Esophagus muscularis mucosa (tissue), 4 donors: ENCODE data around the gene MSI2. TPM values are rescaled to one million over a fixed set of nuclear protein-coding genes. Genes with fewer than 3 reads are reported as not detected.
"Not testable (repeated sequence)": the region's sequence is repeated elsewhere in the genome, so short reads cannot be mapped to it uniquely, and the experiment has no call there.

Experiments used
- DNase-seq: peaks from one replicate; pipeline ENCODE4 v3.0.0-alpha.2; 2017; ENCODE audit errors: extremely low spot score
- H3K27ac ChIP-seq, 4 donors: fragments of 200-600 bp; sonication (generic); replicated peaks in 1 of 4; 1 replicate in 3 of 4; 2 replicates in 1 of 4; pipeline ENCODE4 v1.5.1; 2016 to 2019; ENCODE audit warnings: mild to moderate bottlenecking in 1 of 4
- H3K27me3 ChIP-seq, 4 donors: fragments of 200-600 bp; sonication (generic); one replicate each; pipeline versions ENCODE4 v1.5.1 to v1.6.0; 2016 to 2019
- H3K36me3 ChIP-seq, 4 donors: fragments of 200-600 bp; sonication (generic); one replicate each; pipeline ENCODE4 v1.5.1; 2016 to 2019
- H3K4me1 ChIP-seq, 4 donors: fragments of 200-600 bp; sonication (generic); one replicate each; pipeline ENCODE4 v1.5.1; 2016 to 2019
- H3K4me3 ChIP-seq, 4 donors: fragments of 200-600 bp; sonication (generic); 1 replicate in 2 of 4; 2 replicates in 2 of 4; pipeline ENCODE4 v1.5.1; 2016 to 2019; ENCODE audit warnings: mild to moderate bottlenecking in 4 of 4, moderate library complexity in 1 of 4
- H3K9me3 ChIP-seq, 4 donors: fragments of 200-600 bp; sonication (generic); 1 replicate in 3 of 4; 2 replicates in 1 of 4; pipeline ENCODE4 v1.5.1; 2016 to 2019
- EP300 ChIP-seq: sonication (generic); formaldehyde crosslinking; IDR thresholded peaks from one replicate; pipeline ENCODE4 v1.6.1; 2017; ENCODE audit warnings: antibody characterized with exemption
- POLR2A ChIP-seq: fragments of 450-650 bp; IDR thresholded peaks from one replicate; pipeline ENCODE4 v1.6.1; 2017; ENCODE audit warnings: antibody characterized with exemption, moderate library complexity, mild to moderate bottlenecking, low read depth
- POLR2AphosphoS5 ChIP-seq, 2 donors: sonication (generic); formaldehyde crosslinking; IDR thresholded peaks; one replicate each; pipeline ENCODE4 v1.6.1; 2017; ENCODE audit warnings: antibody characterized with exemption in 2 of 2
- WGBS: methylation state at CpG from one replicate; pipeline ENCODE4 v1.1.5; 2018; 5-methylcytosine and 5-hydroxymethylcytosine counted together
- intact Hi-C: fragments of 100-400 bp; cut with DNase I; formaldehyde crosslinking; loops from one replicate; pipeline ENCODE4 v1.15.1; 2023
- total RNA-seq, 4 donors: library from RNA; depleted of rRNA; stranded (reverse); fragments of >200 nt; gene quantifications; one replicate each; pipeline versions ENCODE4 v1.1.0 to v1.2.1, GENCODE V29; 2016
- TF ChIP-seq, protein P1 (sequence below), 3 experiments: fragments of 200-600 bp in 2 of 3; fragments of 450-650 bp in 1 of 3; sonication (generic) in 2 of 3; IDR thresholded peaks; one replicate each; pipeline ENCODE4 v1.5.1; 2017 to 2019; ENCODE audit warnings: antibody characterized with exemption in 3 of 3, mild to moderate bottlenecking in 2 of 3, moderate library complexity in 1 of 3

MSI2 gene
- total RNA-seq, 4 donors from 2014 or later: 28.8 to 39.0 (median 29.6) TPM

DNA sequence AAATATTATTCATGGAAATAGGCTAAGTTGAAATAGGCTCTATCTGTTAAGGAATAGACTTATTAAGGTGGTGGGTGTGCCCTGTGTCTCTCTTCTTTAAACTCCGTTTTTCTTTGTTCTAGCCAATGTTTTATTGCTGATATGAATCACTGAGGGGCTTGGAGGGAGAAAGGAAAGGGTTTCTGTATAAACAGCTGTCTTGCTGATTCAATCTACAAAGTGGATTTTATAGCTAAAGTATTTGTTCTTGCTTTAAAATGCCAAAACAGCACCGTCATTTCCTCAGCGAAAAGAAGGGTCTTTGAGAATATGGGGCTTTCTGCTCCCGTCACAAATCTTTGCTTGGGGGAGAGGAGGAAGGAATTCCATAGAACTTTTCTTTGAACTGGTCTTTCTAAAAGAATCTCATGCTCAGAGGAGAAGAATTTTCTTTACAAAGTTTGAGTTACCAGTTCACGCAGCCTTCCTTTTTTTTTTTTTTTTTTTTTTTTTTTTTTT is 39.3 kb downstream of the MSI2 start:
- TF ChIP-seq POLR2AphosphoS5 (IDR thresholded peaks at IDR 0.05) (no peak), POLR2A (no peak), EP300 (no peak)
- TF ChIP-seq, protein P1, sequence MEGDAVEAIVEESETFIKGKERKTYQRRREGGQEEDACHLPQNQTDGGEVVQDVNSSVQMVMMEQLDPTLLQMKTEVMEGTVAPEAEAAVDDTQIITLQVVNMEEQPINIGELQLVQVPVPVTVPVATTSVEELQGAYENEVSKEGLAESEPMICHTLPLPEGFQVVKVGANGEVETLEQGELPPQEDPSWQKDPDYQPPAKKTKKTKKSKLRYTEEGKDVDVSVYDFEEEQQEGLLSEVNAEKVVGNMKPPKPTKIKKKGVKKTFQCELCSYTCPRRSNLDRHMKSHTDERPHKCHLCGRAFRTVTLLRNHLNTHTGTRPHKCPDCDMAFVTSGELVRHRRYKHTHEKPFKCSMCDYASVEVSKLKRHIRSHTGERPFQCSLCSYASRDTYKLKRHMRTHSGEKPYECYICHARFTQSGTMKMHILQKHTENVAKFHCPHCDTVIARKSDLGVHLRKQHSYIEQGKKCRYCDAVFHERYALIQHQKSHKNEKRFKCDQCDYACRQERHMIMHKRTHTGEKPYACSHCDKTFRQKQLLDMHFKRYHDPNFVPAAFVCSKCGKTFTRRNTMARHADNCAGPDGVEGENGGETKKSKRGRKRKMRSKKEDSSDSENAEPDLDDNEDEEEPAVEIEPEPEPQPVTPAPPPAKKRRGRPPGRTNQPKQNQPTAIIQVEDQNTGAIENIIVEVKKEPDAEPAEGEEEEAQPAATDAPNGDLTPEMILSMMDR (IDR thresholded peaks at IDR 0.05): no peak
- Histone ChIP-seq H3K27me3 (no peaks in the 10 kb centered on the region), H3K36me3 (peaks cover 0 to 12% (median 5%) of the 10 kb centered on the region in 4 donors), H3K9me3 (no peaks in the 10 kb centered on the region), H3K4me1 (peaks cover 3 to 15% (median 9%) of the 10 kb centered on the region in 4 donors), H3K4me3 (no peak overlapping the region), H3K27ac (no peak overlapping the region)
- DNase-seq: no peak
- WGBS: 57% methylated on average over 5 of the region's 5 CpGs
- intact Hi-C loops: no loop called here

DNA sequence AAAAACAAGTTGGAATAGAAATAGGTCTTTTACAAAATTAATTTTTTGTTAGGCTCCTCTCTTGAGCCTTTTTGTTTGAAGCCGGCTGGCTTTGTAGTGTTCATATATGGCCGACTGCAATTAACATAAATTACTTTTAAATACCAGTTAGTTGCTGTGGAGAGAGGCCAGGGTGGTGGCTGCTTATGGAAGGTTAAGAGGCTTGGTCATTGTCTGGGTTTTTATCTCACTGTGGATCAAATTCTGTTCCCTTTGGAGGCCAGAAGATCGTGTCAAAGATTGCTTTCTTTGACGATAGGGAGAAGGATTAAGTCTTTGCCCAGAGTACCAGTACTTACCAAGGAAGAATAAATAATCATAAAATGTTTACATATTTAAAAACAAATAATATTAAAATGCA is 39.9 kb downstream of the MSI2 start:
- Histone ChIP-seq H3K36me3 (peaks cover 0 to 12% (median 8%) of the 10 kb centered on the region in 4 donors), H3K27me3 (no peaks in the 10 kb centered on the region), H3K27ac (no peak overlapping the region), H3K9me3 (no peaks in the 10 kb centered on the region), H3K4me1 (peaks cover 3 to 15% (median 9%) of the 10 kb centered on the region in 4 donors), H3K4me3 (no peak overlapping the region)
- 78% methylated on average over 4 of the region's 4 CpGs for WGBS
- no peak for DNase-seq
- intact Hi-C loops: no loop called here
- TF ChIP-seq POLR2A: no peak
- no peak for TF ChIP-seq POLR2AphosphoS5 (IDR thresholded peaks at IDR 0.05)
- TF ChIP-seq, protein P1 (IDR thresholded peaks at IDR 0.05): no peak
- TF ChIP-seq EP300: no peak

DNA sequence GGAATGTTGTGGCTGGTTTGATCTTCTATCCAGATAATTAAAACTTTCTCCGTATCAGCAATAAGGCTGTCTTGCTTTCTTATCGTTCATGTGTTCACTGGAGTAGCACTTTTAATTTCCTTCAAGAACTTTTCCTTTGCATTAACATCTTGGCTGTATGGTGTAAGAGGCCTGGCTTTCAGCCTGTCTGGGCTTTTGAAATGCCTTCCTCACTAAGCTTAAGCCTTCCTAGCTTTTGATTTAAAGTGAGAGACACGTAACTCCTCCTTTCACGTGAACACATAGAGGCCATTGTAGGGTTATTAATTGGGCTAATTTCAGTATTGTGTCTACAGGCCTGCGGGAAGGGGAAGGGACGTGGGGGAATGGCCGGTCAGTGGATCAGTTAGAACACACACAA is 42.9 kb downstream of the MSI2 start:
- intact Hi-C loops: no loop called here
- Histone ChIP-seq H3K27ac (no peak overlapping the region), H3K36me3 (peaks cover 0 to 12% (median 8%) of the 10 kb centered on the region in 4 donors), H3K4me1 (peaks cover 3 to 12% (median 9%) of the 10 kb centered on the region in 4 donors), H3K9me3 (no peaks in the 10 kb centered on the region), H3K4me3 (no peak overlapping the region), H3K27me3 (no peaks in the 10 kb centered on the region)
- WGBS: 96% methylated on average over 7 of the region's 7 CpGs
- TF ChIP-seq, protein P1 (IDR thresholded peaks at IDR 0.05): no peak
- TF ChIP-seq EP300 (no peak), POLR2A (no peak)
- DNase-seq: no peak

DNA sequence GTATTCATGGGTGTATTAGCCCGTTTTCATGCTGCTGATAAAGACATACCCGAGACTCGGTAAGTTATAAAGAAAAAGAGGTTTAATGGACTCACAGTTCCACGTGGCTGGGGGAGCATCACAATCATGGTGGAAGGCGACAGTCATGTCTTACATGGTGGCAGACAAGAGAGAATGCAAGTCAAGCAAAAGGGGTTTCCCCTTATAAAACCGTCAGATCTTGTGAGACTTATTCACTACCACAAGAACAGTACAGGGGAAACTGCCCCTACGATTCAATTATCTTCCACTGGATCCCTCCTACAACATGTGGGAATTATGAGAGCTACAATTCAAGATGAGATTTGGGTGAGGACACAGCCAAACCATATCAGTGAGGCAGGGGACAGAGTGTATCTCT is 44.3 kb downstream of the MSI2 start:
- H3K27ac ChIP-seq, intact Hi-C loops, H3K27me3 ChIP-seq, H3K4me3 ChIP-seq, DNase-seq, H3K9me3 ChIP-seq, H3K4me1 ChIP-seq: not testable (repeated sequence)
- 94% methylated on average over 7 of the region's 7 CpGs for WGBS
- peaks cover 0 to 12% (median 8%) of the 10 kb centered on the region in 4 donors for H3K36me3 ChIP-seq

DNA sequence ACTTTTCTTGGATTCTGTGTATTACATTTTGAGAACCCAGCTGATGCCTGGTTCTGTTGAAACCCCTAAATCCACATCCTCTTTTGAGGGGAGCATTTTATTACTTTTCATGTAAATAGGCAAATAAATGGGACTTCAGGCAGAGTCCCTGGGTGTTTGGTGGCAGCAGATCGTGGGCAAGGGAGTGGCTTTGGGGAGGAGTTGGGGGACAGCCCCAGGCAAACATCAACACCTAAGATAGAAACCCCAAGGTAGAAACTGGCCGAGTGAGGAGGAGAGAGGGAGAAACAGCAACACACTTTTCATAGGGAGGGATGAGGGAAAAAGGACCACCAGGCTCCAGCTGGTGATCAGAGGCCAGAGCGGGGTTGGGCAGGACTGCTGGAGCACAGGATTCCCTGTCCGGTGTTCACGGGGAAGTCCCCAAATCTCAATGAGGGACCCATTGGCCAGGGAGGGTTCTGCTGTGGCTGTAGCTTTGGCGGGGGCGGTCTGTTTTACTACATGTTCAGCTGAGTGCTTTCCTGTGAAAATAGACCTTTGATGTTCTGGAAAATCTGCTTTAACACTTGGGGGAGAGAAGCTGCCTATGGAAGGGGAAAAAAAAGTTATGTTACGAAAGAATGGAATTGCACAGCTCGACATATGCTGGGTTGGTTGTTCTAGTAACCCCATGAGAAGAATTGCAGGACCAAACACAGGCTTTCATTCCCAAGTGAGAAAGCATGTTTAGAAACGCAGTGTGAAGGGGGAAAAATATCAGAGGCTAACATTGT is 46.6 kb downstream of the MSI2 start:
- intact Hi-C loops: no loop called here
- no peak for TF ChIP-seq EP300
- TF ChIP-seq POLR2AphosphoS5 (IDR thresholded peaks at IDR 0.05): no peak
- TF ChIP-seq, protein P1 (IDR thresholded peaks at IDR 0.05): no peak
- no peak for TF ChIP-seq POLR2A
- Histone ChIP-seq H3K4me1 (no peaks in the 10 kb centered on the region), H3K27ac (no peak overlapping the region), H3K27me3 (no peaks in the 10 kb centered on the region), H3K9me3 (no peaks in the 10 kb centered on the region), H3K36me3 (peaks cover 0 to 9% (median 7%) of the 10 kb centered on the region in 4 donors), H3K4me3 (no peak overlapping the region)
- WGBS: 96% methylated on average over 10 of the region's 10 CpGs
- no peak for DNase-seq
